Natural killer cell (primary cell): ENCODE measurements around the gene ADGRD1. TPM values are rescaled to one million over a fixed set of nuclear protein-coding genes. Genes with fewer than 3 reads are reported as not detected.

ENCODE experiments used
- ATAC-seq, 3 donors: fragments of 150-1000 bp in 2 of 3; fragments of 200-7000 bp in 1 of 3; cut with Tn5 transposase; 1 replicate in 1 of 3; 2 replicates in 2 of 3; pipeline ENCODE4 v1.10.0; 2021; ENCODE audit warnings: mild to moderate bottlenecking in 2 of 3, moderate library complexity in 2 of 3
- DNase-seq, 2 donors: peaks; one replicate each; pipeline versions ENCODE4 v3.0.0 to v3.0.0-alpha.2; 2013 to 2021; ENCODE audit warnings: mixed read lengths in 1 of 2
- H3K27ac ChIP-seq: one replicate; pipeline ENCODE4 v1.5.1; 2013; ENCODE audit warnings: mild to moderate bottlenecking, low read length
- H3K27me3 ChIP-seq: one replicate; pipeline ENCODE4 v1.6.1; 2013; ENCODE audit warnings: low read length; ENCODE audit not compliant: control insufficient read depth, insufficient read depth
- H3K36me3 ChIP-seq: one replicate; pipeline ENCODE4 v1.6.1; 2013; ENCODE audit warnings: low read length; ENCODE audit not compliant: control insufficient read depth, insufficient read depth
- H3K4me1 ChIP-seq: one replicate; pipeline ENCODE4 v1.6.1; 2013; ENCODE audit warnings: low read length; ENCODE audit not compliant: control insufficient read depth, insufficient read depth
- H3K4me3 ChIP-seq: one replicate; pipeline ENCODE4 v1.5.1; 2013; ENCODE audit warnings: low read length
- H3K9me3 ChIP-seq: one replicate; pipeline ENCODE4 v1.6.1; 2013; ENCODE audit warnings: low read length; ENCODE audit not compliant: control insufficient read depth, insufficient read depth
- H3K27ac Mint-ChIP-seq, 2 donors: one replicate each; pipeline ENCODE4 v1.8.0; 2022; ENCODE audit warnings: mild to moderate bottlenecking in 2 of 2, mixed read lengths in 2 of 2, moderate library complexity in 1 of 2
- H3K27me3 Mint-ChIP-seq, 2 donors: one replicate each; pipeline ENCODE4 v1.8.0; 2022; ENCODE audit warnings: low read depth in 2 of 2, mixed read lengths in 2 of 2
- H3K36me3 Mint-ChIP-seq: one replicate; pipeline ENCODE4 v1.8.0; 2022; ENCODE audit warnings: mixed read lengths
- H3K4me1 Mint-ChIP-seq, 2 donors: one replicate each; pipeline ENCODE4 v1.8.0; 2022; ENCODE audit warnings: mixed read lengths in 2 of 2
- H3K4me3 Mint-ChIP-seq: one replicate; pipeline ENCODE4 v1.8.0; 2022; ENCODE audit warnings: mild to moderate bottlenecking, moderate library complexity, mixed read lengths
- H3K9me3 Mint-ChIP-seq, 2 donors: one replicate each; pipeline ENCODE4 v1.8.0; 2022; ENCODE audit warnings: mixed read lengths in 2 of 2
- CTCF ChIP-seq: fragments of 200-600 bp; IDR thresholded peaks from one replicate; pipeline ENCODE4 v1.8.0; 2022; ENCODE audit warnings: antibody characterized with exemption
- WGBS: methylation state at CpG from one replicate; pipeline ENCODE4 v1.1.7; 2013; ENCODE audit warnings: missing lambda C conversion rate; ENCODE audit not compliant: insufficient coverage; 5-methylcytosine and 5-hydroxymethylcytosine counted together
- intact Hi-C: fragments of 100-400 bp; cut with micrococcal nuclease; formaldehyde crosslinking; loops from one replicate; pipeline ENCODE4 v1.14.2; 2022
- total RNA-seq, 4 donors: library from RNA; stranded (reverse); fragments of 120-200 nt in 1 of 4; gene quantifications; one replicate each; pipeline versions ENCODE4 v1.2.3 to v1.2.4, GENCODE V29; 2013 to 2022

Gene ADGRD1
- total RNA-seq, 3 donors from 2014 or later (not counting 1 experiment from before 2014, with no cell fraction given) = 0.50 to 3.9 (median 1.4) TPM

GRCh38 chr12:130990034-130990433, 36.3 kb downstream of the ADGRD1 start:
- TF ChIP-seq CTCF = no peak
- Mint-ChIP-seq H3K4me1 (peaks cover 4 to 5% of the 10 kb centered on the region in 2 donors), H3K27me3 (peaks cover 11 to 12% of the 10 kb centered on the region in 2 donors), H3K4me3 (no peak overlapping the region), H3K36me3 (no peaks in the 10 kb centered on the region), H3K9me3 (no peaks in the 10 kb centered on the region), H3K27ac (no peak overlapping the region)
- Histone ChIP-seq H3K9me3 (no peaks in the 10 kb centered on the region), H3K27me3 (no peaks in the 10 kb centered on the region), H3K36me3 (no peaks in the 10 kb centered on the region), H3K4me1 (peaks cover 15% of the 10 kb centered on the region), H3K4me3 (no peak overlapping the region), H3K27ac (no peak overlapping the region)
- DNase-seq (no peak), ATAC-seq (no peak)
- intact Hi-C loops = no loop called here
- 82% methylated on average over 8 of the region's 8 CpGs for WGBS

GRCh38 chr12:130992448-130992847, 38.7 kb downstream of the ADGRD1 start:
- no peak for DNase-seq
- no peaks in the 10 kb centered on the region for H3K9me3 Mint-ChIP-seq
- peaks cover 7 to 8% of the 10 kb centered on the region in 2 donors for H3K4me1 Mint-ChIP-seq
- H3K27ac Mint-ChIP-seq = no peak overlapping the region
- WGBS = 16% methylated on average over 8 of the region's 8 CpGs
- H3K9me3 ChIP-seq = no peaks in the 10 kb centered on the region
- peak in 2 of 3 donors; percentile 23 to 50 for ATAC-seq
- no peaks in the 10 kb centered on the region for H3K36me3 ChIP-seq
- no peak overlapping the region for H3K4me3 ChIP-seq
- intact Hi-C loops = no loop called here
- no peak overlapping the region for H3K4me3 Mint-ChIP-seq
- H3K4me1 ChIP-seq = peaks cover 20% of the 10 kb centered on the region
- H3K27me3 Mint-ChIP-seq = peaks cover 9 to 11% of the 10 kb centered on the region in 2 donors
- no peaks in the 10 kb centered on the region for H3K36me3 Mint-ChIP-seq
- TF ChIP-seq CTCF = no peak
- no peak overlapping the region for H3K27ac ChIP-seq
- H3K27me3 ChIP-seq = no peaks in the 10 kb centered on the region

GRCh38 chr12:130992979-130993538, 39.4 kb downstream of the ADGRD1 start:
- Histone ChIP-seq H3K4me3 (no peak overlapping the region), H3K27me3 (no peaks in the 10 kb centered on the region), H3K27ac (no peak overlapping the region), H3K9me3 (no peaks in the 10 kb centered on the region), H3K36me3 (no peaks in the 10 kb centered on the region), H3K4me1 (peaks cover 20% of the 10 kb centered on the region)
- intact Hi-C loops = no loop called here
- Mint-ChIP-seq H3K9me3 (no peaks in the 10 kb centered on the region), H3K4me1 (peaks cover 7 to 8% of the 10 kb centered on the region in 2 donors), H3K27ac (no peak overlapping the region), H3K27me3 (peaks cover 7 to 11% of the 10 kb centered on the region in 2 donors), H3K36me3 (no peaks in the 10 kb centered on the region), H3K4me3 (no peak overlapping the region)
- peak in 1 of 3 donors; percentile 19 for ATAC-seq
- no peak for TF ChIP-seq CTCF
- 76% methylated on average over 5 of the region's 5 CpGs for WGBS
- no peak for DNase-seq
